Measurements from ENCODE around the gene SIGLECL1.

The SIGLECL1 gene

DNA sequence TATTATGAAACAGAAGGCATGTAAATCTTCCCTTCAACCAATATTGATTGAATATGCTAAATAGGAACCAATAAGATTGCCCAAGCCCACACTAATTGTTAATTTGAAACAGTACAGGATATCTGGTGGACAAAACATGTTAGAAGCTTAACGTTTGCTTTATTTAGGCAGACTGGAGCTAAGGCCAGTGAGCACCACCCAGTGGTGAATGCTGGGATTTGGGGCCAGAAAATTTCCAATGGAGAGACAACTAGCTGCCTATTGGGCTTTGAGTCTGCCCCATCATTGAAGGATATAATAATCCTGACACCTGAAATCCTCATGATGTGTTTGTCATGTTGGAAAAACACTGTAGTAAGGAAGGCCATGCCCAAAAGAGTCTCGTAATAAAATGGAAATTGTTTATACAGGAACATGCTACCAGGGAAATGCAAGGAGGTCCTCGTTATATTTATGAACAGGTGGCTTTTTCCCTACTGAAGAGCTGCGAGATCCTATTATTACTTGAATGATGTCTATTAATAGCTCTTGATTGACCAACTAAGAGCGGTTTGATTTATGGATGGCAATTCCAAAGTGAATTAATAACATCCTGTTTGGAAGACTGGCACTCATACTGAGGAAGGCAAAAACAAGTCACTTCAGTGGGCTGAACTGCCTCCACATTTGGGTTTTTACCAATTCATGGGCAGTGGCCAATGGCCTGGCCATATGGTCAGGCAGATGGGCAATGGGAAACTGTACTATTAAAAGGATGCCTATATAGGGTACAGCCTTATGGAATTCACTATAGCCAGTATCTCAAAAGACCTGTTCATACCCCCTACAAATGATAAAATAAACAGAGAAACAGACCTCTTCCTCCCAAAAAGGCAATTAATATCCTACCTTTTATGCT is 8.7 kb downstream of the SIGLECL1 start:
- in situ Hi-C loops (cut with HindIII; ENCODE audit: low sequenced_read_pairs) = no loop called here
- H3K4me3 ChIP-seq (ENCODE audit: low read depth, low read length) = no peak overlapping the region
- TF ChIP-seq, protein P1, sequence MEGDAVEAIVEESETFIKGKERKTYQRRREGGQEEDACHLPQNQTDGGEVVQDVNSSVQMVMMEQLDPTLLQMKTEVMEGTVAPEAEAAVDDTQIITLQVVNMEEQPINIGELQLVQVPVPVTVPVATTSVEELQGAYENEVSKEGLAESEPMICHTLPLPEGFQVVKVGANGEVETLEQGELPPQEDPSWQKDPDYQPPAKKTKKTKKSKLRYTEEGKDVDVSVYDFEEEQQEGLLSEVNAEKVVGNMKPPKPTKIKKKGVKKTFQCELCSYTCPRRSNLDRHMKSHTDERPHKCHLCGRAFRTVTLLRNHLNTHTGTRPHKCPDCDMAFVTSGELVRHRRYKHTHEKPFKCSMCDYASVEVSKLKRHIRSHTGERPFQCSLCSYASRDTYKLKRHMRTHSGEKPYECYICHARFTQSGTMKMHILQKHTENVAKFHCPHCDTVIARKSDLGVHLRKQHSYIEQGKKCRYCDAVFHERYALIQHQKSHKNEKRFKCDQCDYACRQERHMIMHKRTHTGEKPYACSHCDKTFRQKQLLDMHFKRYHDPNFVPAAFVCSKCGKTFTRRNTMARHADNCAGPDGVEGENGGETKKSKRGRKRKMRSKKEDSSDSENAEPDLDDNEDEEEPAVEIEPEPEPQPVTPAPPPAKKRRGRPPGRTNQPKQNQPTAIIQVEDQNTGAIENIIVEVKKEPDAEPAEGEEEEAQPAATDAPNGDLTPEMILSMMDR (IDR thresholded peaks at IDR 0.05; ENCODE audit: low read depth, low read length, missing control alignments) = peak; percentile 54
- no peak for DNase-seq (ENCODE audit: low read depth)

DNA sequence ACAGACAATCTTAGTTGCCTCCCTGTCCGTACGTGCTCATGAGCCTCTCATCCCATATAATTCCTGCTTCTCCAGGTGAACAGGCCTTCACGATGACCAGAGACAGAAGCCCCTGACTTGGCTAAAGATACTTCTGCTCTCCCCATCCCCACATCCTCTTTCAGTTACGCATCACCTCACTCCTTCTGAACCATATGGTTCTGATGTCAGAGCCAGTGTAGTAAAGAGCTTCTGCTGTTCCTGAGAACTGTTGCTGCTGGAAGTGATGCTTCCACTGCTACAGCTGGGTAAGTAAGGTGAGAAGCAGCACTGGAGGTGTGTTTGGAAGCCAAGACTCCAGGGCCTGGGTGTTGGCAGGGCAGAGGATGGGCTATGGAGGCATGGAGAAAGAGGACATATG is 12.9 kb downstream of the SIGLECL1 start:
- no peak for DNase-seq (ENCODE audit: low read depth)
- H3K4me3 ChIP-seq (ENCODE audit: low read depth, low read length) = no peak overlapping the region
- TF ChIP-seq, protein P1 (IDR thresholded peaks at IDR 0.05; ENCODE audit: low read depth, low read length, missing control alignments) = no peak
- in situ Hi-C loops (cut with HindIII; ENCODE audit: low sequenced_read_pairs) = no loop called here

DNA sequence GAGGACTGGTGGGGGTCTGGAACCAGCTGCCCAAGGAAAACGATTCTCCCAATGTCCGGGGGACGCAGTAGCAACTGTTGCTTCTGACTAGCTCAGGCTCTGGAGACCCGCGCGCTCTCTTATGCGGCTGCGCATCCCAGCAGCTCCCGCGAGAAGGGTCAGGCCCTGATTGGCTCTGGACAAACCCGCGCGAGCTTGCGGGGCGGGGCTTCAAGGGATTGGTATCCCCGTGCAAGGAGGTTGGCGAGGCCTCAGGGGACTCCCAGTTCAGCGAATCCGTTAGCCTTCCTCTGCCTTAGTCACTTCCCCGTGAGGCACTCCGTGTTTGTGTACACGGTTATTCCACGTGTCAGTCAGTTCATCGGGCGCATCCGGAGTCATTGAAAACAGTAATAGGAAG is 20.2 kb downstream of the SIGLECL1 start:
- TF ChIP-seq, protein P1 (IDR thresholded peaks at IDR 0.05; ENCODE audit: low read depth, low read length, missing control alignments) = no peak
- in situ Hi-C loops (cut with HindIII; ENCODE audit: low sequenced_read_pairs) = no loop called here
- no peak for DNase-seq (ENCODE audit: low read depth)
- H3K4me3 ChIP-seq (ENCODE audit: low read depth, low read length) = no peak overlapping the region

DNA sequence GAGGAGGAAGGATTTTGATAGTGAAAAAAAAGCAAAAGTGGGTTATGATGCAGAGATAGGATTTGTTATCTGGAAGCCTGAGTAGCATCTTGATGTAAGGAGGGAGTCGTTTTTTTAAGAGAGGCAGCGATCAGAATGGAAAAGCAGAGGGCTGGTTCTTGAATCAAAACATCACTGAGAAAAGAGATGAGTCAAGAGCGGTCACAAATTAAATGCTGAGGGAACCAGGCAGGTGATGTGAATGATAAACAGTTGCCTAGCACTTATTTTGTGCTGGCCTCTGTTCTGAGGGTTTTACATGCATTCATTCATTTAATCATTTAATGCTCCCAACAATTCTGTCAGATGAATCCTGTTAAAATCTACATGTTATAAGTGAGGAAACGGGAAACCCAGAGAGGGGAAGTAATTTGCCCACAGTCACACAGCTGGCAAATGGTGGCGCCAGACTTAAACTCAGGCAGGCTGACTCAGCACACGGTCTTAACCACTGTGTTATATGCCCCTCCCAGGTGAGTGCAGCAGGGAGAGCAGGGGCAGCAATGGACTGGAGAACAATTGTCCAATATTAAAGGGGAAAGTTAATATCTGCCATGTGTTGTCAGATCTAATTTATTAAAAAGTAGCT is 21.4 kb downstream of the SIGLECL1 start:
- TF ChIP-seq, protein P1 (IDR thresholded peaks at IDR 0.05; ENCODE audit: low read depth, low read length, missing control alignments) = no peak
- DNase-seq (ENCODE audit: low read depth) = no peak
- in situ Hi-C loops (cut with HindIII; ENCODE audit: low sequenced_read_pairs) = no loop called here
- H3K4me3 ChIP-seq (ENCODE audit: low read depth, low read length) = no peak overlapping the region

DNA sequence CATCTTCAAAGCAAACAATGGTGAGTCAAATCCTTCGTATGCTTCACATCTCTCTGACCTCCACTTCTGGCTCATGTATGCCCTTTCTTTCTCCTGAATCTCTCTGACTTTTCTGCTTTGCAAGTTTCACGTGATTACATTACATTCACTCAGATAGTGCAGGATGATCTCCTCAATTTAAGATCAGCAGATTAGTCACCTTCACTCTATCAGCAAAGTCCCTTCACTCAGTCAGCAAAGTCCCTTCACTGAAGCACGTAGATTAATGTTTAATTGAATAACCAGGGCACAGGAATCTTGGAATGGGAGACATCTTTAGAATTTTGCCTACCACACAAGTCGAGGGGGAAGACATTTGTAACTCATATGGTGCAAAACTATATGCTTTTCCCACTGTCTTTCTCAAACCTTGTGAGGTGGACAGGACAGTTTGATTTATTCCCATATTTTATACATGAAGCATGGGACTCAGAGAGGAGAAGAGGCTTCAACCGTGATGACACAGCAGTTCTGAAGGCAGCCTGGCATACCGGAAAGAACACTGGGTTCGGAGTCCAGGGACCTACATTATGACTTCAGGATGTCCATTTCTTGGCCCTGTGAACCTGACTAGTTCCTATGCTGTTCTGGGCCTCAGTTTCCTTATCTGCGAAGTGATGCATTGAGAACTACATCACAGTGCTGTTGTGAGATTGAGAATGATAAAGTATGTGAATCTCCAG is 23.3 kb downstream of the SIGLECL1 start:
- TF ChIP-seq, protein P1 (IDR thresholded peaks at IDR 0.05; ENCODE audit: low read depth, low read length, missing control alignments) = no peak
- H3K4me3 ChIP-seq (ENCODE audit: low read depth, low read length) = no peak overlapping the region
- DNase-seq (ENCODE audit: low read depth) = no peak
- in situ Hi-C loops (cut with HindIII; ENCODE audit: low sequenced_read_pairs) = no loop called here

DNA sequence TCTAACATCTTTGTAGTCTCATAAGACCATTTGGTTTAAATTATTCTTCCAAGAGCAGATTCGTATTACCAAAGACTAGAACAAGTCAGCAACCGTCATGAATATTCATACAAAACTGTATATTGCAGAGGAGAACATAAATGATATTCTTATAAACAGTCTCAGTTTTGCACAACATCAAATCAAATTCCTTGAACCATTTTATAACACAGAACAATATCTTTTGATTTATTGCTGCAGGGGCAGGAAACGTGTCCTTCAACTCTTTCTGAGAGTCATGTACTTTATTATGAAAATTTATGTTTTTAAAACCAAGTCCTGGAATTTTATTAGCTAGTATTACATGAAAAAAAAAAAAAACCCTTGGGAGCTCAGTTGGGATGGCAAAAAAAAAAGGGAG is 26.2 kb downstream of the SIGLECL1 start:
- in situ Hi-C loops (cut with HindIII; ENCODE audit: low sequenced_read_pairs) = no loop called here
- TF ChIP-seq, protein P1 (IDR thresholded peaks at IDR 0.05; ENCODE audit: low read depth, low read length, missing control alignments) = no peak
- no peak for DNase-seq (ENCODE audit: low read depth)
- H3K4me3 ChIP-seq (ENCODE audit: low read depth, low read length) = no peak overlapping the region

All from astrocyte of the cerebellum (primary cell).